SK-N-SH treated with all-trans-retinoic acid at 6 μM for 48 hours (cell line): ENCODE measurements around the gene CDCA4.

ENCODE experiments used
- ARNTL ChIP-seq: fragments of 450-650 bp; formaldehyde crosslinking; IDR thresholded peaks from 2 replicates; pipeline ENCODE4 v1.5.0; 2020; ENCODE audit warnings: low read depth, mild to moderate bottlenecking, moderate library complexity, borderline replicate concordance
- BACH2 ChIP-seq: fragments of 250-450 bp; sonication (Bioruptor Pico); IDR thresholded peaks from 2 replicates; pipeline ENCODE4 v1.9.0; 2021; ENCODE audit warnings: mild to moderate bottlenecking, borderline replicate concordance
- ESRRG ChIP-seq: fragments of 250-450 bp; sonication (Bioruptor Pico); IDR thresholded peaks from 2 replicates; pipeline ENCODE4 v1.6.1; 2021; ENCODE audit warnings: mild to moderate bottlenecking
- ISL1 ChIP-seq: fragments of 250-450 bp; sonication (Bioruptor Pico); IDR thresholded peaks from 2 replicates; pipeline ENCODE4 v2.1.2; 2022; ENCODE audit warnings: mild to moderate bottlenecking, moderate library complexity
- SNAI2 ChIP-seq: fragments of 250-450 bp; sonication (Bioruptor Pico); IDR thresholded peaks from 2 replicates; pipeline ENCODE4 v1.5.0; 2020; ENCODE audit warnings: mild to moderate bottlenecking, moderate library complexity
- ZFP30 ChIP-seq: fragments of 450-650 bp; formaldehyde crosslinking; IDR thresholded peaks from 2 replicates; pipeline ENCODE4 v1.5.0; 2022; ENCODE audit warnings: mild to moderate bottlenecking, moderate library complexity
- TF ChIP-seq, protein P1 (sequence below): fragments of 250-450 bp; sonication (Bioruptor Pico); IDR thresholded peaks from 2 replicates; pipeline ENCODE4 v1.8.0; 2021; ENCODE audit warnings: low read depth, mild to moderate bottlenecking, moderate library complexity, borderline replicate concordance
- TF ChIP-seq, protein P2 (sequence below): fragments of 250-450 bp; sonication (Bioruptor Pico); IDR thresholded peaks from 2 replicates; pipeline ENCODE4 v1.5.1; 2021; ENCODE audit warnings: mild to moderate bottlenecking, moderate library complexity

DNA sequence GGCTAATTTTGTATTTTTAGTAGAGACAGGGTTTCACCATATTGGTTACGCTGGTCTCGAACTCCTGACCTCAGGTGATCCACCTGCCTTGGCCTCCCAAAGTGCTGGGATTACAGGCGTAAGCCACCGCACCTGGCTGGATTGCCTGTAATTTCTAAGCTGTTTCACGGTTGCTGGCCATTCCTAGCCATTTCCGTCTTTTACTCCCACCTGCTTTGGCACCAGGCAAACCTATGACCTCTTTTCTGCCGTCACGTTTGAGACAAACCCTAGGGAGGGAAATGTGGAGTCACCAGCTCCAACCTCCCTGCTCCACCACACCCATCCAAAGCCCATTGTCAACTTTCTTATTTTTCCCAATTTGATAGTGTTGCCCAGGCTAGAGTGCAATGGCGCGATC is 43.1 kb upstream of the CDCA4 start:
- TF ChIP-seq, protein P1, sequence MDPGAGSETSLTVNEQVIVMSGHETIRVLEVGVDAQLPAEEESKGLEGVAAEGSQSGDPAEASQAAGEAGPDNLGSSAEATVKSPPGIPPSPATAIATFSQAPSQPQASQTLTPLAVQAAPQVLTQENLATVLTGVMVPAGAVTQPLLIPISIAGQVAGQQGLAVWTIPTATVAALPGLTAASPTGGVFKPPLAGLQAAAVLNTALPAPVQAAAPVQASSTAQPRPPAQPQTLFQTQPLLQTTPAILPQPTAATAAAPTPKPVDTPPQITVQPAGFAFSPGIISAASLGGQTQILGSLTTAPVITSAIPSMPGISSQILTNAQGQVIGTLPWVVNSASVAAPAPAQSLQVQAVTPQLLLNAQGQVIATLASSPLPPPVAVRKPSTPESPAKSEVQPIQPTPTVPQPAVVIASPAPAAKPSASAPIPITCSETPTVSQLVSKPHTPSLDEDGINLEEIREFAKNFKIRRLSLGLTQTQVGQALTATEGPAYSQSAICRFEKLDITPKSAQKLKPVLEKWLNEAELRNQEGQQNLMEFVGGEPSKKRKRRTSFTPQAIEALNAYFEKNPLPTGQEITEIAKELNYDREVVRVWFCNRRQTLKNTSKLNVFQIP (CRISPR knock-in tag), result no peak
- TF ChIP-seq ISL1 (CRISPR knock-in tag), result no peak
- TF ChIP-seq, protein P2, sequence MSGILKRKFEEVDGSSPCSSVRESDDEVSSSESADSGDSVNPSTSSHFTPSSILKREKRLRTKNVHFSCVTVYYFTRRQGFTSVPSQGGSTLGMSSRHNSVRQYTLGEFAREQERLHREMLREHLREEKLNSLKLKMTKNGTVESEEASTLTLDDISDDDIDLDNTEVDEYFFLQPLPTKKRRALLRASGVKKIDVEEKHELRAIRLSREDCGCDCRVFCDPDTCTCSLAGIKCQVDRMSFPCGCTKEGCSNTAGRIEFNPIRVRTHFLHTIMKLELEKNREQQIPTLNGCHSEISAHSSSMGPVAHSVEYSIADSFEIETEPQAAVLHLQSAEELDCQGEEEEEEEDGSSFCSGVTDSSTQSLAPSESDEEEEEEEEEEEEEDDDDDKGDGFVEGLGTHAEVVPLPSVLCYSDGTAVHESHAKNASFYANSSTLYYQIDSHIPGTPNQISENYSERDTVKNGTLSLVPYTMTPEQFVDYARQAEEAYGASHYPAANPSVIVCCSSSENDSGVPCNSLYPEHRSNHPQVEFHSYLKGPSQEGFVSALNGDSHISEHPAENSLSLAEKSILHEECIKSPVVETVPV (CRISPR knock-in tag), result no peak
- TF ChIP-seq ESRRG, result no peak
- no peak for TF ChIP-seq BACH2 (CRISPR knock-in tag)
- TF ChIP-seq ZFP30, result no peak
- no peak for TF ChIP-seq ARNTL (CRISPR knock-in tag)
- no peak for TF ChIP-seq SNAI2
